GM11168 (cell line): ENCODE measurements around the gene ADAMTS3.

Source experiments
- in situ Hi-C: fragments of 300-500 bp; cut with MboI; formaldehyde crosslinking; loops from one replicate; pipeline ENCODE4 v1.12.0; 2022; ENCODE audit warnings: low sequenced_read_pairs; ENCODE audit not compliant: unreplicated experiment

The ADAMTS3 gene

DNA sequence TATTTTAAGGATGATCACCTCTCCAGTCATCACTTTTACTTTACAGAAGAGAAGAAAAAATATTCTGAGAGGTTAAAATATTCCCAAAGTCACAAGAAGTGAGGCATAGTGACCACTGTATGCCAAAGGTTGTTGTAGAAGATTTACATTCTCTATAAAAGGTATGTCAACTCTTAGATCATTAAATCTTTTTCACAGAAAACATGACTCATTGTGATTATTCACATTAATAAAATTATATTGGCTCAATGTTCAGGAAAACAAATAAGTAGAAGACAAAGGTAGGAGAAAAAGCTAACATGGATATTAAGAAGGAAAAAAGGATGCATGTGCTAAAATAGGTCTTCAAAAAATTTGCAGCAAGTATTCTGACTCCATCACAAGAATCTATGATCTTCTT lies 82.0 kb downstream of the ADAMTS3 start:
- in situ Hi-C loops: loop anchor here (25.0 kb wide), 1 partner anchor 525 kb away; no protein-coding TSS in a partner anchor

DNA sequence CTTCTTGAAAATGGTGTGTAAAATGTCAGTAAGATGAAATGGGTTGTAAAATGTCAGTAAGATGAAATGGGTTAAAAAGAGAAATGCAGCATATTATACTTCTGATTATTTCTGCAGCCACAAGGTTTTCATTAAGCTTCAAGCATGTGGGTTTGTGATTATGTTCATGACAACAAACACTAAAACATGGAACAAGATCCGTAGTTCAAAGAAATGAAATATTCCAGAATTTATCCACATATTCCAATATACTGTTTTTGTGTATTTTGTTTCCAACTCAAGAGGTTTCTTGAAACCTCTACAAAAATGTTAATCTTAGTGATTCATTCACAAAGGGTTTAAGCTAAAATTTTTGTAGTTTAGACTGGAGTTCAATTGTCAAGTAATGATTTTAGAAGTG lies 84.0 kb downstream of the ADAMTS3 start:
- in situ Hi-C loops: loop anchor here (25.0 kb wide), 1 partner anchor 527 kb away; no protein-coding TSS in a partner anchor

DNA sequence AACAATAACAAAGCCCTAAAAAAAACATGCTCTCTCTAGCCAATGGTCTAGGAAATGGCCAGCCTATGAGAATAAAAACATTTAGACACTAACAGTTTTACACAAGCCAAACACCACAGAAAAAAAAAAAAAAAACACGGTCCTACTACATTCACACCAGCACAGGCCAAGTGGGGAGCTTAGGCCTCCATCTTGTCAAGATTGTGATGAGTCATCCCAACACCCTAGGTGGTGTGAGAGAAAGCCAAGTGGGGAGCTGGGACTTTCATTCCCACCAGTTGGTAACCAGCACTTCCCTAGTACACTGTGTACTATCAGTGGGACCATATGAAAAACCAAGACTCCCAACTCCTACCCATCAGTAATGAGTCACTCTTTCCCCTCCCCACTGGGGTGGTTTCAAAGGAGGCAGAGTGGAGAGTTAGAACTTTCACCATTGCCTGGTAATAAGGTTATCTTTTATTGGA lies 95.6 kb downstream of the ADAMTS3 start:
- in situ Hi-C loops: no loop called here

DNA sequence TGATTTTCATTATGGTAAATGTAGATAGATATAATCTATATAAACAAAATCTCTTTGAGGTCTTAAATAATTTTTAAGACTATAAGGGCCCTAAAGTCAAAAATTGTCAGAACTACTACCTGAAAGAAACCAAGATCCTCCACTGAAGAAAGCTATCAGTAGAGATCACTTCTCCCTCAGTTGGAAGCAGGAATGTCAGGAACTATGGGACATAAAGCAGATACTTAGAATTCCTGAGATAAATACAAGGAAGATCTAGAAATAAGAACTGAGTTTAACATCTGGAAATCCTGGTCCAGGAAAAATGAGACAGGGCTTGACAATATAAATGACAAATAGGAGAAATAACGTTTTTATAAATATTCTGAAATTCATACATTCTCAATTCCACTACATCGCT lies 97.2 kb downstream of the ADAMTS3 start:
- in situ Hi-C loops: no loop called here

DNA sequence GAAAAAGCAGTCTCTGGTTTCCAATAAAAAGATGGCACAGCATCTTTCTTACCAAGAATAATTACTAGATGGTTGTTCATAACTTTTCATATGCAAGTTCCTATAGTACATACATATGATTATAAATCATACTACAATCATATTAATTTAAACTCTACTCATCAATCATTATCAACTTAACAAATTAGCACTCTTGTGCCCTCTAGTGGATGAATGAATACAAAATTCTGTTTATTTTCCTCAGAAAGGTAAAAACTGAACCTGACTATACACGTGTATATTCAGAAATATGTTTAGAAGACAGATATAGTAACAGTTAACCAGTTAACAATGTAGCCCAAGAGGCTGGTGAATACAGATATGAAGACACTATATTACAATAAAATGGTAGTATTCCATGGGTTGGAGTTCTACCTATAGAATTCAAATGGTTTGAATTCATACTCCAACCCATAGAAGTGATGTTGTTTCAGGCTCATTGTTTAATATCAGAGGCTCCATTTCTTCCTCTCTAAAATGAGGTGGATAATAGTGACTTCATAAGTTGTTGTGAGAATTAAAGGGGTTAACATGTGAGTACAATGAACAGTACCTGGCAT lies 100.0 kb downstream of the ADAMTS3 start:
- in situ Hi-C loops: no loop called here

DNA sequence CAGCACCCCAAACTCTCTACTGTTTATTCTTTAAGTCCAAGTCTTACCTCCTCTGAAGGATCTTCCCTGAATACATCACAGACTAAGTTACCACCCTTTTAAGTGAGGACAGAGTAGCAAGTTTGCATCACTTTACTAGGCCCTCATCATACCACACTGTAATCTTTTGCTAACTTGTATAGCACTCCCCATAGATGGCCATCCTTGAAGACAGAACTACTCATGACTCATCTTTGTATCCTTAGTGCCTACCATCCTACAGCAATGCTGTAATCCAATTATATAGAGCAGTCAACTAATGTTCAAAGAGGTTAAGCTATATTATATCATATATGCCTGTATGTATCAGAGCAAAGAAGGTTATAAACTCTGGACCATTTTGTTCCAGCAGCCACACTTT lies 101.4 kb downstream of the ADAMTS3 start:
- in situ Hi-C loops: no loop called here

DNA sequence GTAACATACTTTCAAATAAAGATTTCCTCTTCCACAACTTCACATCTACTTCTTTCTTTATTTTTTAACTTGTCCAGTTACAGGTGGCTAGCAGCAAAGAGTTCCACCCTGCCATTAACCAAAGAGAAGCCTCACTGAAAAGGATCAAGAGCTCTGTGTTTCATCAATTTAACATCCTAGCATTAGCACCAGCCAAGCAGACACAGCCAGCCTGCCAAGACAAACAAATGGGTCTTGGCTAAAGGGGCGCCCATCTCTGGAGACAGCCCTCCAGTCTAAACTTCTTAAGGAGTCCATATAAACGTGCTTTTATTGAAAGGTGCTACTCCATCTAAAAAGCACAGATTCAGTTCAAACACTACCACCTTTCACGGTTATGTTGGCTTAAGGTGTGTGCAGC lies 105.3 kb downstream of the ADAMTS3 start:
- in situ Hi-C loops: no loop called here

DNA sequence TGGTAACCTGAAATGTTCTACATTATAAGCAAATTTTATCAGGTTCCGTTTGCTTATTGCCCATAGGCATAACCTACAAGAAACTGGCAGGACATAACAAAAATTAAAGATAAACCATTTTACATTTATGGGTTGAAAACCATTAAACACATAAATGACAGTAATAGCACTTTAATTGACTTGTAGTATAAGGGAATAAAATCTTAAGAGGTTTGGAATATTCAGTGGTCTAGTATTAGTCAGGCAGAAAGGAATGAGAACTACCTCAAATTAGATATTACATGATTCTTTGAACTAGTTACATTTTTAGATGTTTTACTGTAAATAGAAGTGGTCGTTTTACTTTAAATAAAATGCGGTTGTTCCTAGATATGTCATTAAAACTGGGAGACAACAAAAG lies 111.9 kb downstream of the ADAMTS3 start:
- in situ Hi-C loops: no loop called here

DNA sequence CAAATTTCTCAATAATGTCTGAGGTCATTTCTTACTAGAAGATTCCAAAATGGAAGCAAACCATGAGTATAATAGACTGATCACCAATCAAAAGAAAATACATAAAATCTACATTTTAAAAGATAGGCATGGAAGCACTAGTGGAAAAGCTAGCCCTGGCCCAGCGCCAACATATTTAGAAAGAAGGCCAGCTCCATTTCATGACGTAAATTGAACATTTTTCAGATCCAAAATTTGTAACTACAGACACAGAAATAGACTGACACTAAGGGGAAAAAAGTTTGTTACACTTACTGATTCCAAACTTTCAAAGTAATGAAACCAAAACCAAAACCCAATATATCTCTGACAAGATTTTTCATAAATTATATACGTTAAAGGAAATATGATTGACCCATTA lies 117.7 kb downstream of the ADAMTS3 start:
- in situ Hi-C loops: no loop called here

DNA sequence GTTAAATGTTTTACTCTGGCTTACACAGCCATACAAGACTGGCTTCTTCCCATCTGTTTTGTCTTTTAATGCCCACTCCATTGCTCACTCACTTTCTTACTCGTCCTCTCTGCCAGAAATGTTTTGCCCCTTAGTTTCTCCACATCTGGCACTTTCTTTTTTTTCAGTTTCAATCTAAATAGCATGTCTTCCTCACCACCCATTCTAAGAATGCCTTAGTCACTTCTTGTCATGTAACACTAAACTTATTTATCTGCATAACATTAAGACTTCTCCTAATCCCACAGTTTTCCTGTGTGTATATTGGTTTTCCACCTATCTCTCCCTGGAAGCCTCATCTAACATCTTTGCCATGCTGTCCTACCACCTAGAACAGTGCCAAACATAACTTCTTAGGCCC lies 119.3 kb downstream of the ADAMTS3 start:
- in situ Hi-C loops: no loop called here

GRCh38 chr4:72448231-72448630 lies 120.8 kb downstream of the ADAMTS3 start:
- in situ Hi-C loops: no loop called here

DNA sequence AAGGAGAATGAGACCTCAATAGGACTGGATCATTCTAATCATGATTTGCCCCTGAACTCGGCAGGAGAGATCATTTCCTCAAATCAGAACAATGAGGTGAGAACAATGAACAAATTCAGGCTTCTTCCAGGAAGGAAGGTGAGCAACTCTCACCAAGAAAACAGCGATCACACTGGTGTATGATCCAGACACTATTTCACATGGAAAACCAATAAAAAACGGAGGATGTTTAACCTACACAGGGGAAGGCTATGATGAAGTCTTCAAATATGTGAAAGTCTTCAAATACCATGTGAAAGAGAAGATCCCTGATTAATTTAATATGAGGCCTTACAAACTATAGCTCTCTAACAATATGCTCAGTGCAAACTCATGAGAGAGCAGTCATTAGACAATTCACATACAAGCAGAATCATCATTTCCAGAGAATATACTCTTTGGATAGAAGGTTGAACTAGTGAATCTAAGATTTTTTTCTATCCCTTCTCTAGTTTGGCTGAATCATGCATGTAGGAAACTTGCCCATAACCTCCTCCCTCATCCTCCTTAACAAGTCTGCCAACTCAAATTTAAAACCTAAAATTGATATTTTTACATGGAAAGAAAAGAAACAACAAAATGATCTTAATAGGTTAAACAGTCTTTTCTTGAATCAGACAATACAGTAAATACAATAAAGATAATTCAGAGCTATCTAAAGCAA lies 122.5 kb downstream of the ADAMTS3 start:
- in situ Hi-C loops: no loop called here

DNA sequence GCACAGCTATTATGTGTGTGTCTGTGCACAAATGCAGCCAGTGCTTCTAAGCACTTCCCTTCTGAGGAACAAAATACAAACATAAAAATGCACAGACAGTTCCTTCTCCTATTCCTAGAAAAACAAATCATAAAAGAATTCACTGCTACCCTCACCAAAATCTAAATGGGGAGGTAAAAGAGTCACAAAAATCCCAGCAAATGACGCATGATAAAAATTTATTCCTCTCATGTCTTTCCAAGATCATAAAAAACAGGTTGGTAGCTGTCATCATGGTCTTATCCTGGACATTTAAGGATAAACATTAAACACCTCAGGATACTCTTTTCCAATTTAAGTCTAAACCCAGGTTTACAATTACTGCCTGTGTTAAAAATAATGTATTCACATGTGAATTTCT lies 124.9 kb downstream of the ADAMTS3 start:
- in situ Hi-C loops: no loop called here

GRCh38 chr4:72442715-72443114 lies 126.3 kb downstream of the ADAMTS3 start:
- in situ Hi-C loops: no loop called here

DNA sequence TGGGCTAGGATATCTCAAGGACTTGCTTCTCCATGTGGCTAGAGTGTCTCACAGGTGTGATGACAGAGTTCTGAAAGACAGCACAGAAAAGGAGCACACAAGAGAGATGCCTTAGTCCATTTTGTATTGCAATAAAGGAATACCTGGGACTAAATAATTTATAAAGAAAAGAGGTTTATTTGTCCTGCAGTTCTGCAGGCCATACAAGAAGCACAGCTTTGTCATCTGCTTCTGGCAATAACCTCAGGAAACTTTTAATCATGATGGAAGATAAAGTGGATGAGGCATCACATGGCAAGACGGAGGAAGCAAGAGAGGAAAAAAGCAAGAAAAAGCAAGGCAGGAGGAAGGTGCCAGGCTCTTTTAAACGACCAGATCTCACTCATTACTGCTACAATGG lies 126.9 kb downstream of the ADAMTS3 start:
- in situ Hi-C loops: no loop called here

DNA sequence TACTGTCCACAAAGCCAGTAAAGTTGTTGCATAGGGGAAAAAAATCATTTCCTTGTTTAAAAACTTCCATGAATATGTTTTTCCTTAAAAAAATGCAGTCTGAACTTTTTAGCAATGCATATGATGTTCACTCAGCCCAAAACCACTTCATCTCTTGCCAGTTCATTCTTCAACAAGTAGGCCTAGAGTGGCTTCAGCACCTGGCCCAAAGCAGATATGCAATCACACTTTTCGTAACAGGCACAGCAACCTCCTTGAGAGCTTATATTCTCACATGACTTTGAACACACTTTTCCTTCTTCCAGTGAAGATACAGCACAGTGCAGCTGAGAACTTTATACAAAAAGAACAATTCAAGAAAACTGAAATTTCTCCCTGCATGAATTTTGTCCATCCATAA lies 128.6 kb downstream of the ADAMTS3 start:
- in situ Hi-C loops: no loop called here

DNA sequence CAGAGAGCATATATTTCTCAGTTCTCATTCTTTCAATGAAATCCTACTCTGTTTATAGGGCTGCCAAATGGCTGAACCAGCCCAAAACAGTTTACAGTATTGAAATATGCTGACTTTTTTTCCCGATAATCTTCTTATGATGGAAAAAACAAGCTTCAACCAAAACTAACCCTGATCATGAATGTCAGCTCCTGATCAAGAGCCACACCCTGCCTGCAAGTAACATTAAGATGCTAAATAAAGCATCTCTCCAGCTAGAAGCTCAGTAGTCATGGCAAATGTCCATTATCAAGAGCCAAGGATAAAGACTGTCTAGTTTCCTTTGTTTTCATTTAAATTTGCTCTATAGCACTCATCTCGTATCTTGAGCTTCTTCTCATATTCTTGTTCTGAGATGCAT lies 136.0 kb downstream of the ADAMTS3 start:
- in situ Hi-C loops: no loop called here

- in situ Hi-C loops: no loop called here
These were observed 136.7 kb downstream of the ADAMTS3 start for GRCh38 chr4:72432282-72432681.

GRCh38 chr4:72430988-72431387 lies 138.0 kb downstream of the ADAMTS3 start:
- in situ Hi-C loops: no loop called here

DNA sequence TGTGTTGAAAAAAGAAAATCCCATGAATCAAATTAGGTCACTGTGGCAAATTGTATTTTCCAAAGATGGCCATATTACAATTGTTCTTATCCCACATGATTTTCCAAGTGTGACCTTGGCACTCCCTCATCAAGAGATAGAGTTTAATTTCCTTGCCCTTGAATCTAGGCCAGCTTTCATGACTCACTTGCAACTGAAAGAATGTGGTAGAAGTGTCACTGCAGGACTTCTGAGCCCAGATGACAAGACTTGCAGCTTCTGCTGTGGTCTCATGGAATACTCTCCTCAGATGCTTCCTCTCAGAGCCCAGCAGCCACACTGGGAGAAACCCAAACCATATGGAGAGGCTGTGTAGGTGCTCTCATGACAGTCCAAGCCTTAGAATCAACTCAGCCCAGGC lies 139.0 kb downstream of the ADAMTS3 start:
- in situ Hi-C loops: no loop called here

DNA sequence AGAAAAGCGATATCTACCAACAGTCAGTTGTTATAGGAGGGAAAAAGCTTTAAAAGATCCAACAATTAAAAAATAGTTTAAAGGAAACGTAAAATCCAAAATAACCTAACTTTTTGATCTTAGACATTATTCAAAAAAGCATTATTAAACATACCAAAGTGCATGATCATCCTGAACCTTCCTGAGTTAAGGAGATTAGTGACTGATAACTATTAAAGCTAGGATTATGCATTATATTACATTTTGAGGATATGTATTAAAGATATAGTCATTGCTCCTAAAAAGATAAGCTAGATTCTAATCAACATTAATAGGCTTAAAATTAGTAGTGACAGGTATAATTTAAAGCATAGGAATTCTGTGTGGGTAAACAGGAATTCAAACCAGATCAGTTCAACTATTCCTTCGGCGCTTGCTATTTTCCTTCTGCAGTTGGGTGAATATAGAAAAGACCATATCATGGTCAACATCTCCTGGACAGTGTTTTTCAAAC lies 139.6 kb downstream of the ADAMTS3 start:
- in situ Hi-C loops: no loop called here

- in situ Hi-C loops: no loop called here
These were observed 142.0 kb downstream of the ADAMTS3 start for GRCh38 chr4:72427057-72427456.
